Peyer's patch (tissue), 4 donors: ENCODE measurements around the gene SOX13. TPM values are rescaled to one million over a fixed set of nuclear protein-coding genes. Genes with fewer than 3 reads are reported as not detected.

Source experiments
- DNase-seq, 3 donors: peaks; one replicate each; pipeline ENCODE4 v3.0.0-alpha.2; 2017 to 2019
- H3K27ac ChIP-seq, 4 donors: fragments of 200-600 bp; sonication (generic); one replicate each; pipeline ENCODE4 v1.5.1; 2016 to 2019
- H3K27me3 ChIP-seq, 2 donors: fragments of 200-600 bp; sonication (generic); one replicate each; pipeline ENCODE4 v1.5.1; 2019
- H3K36me3 ChIP-seq, 3 donors: fragments of 200-600 bp; sonication (generic); one replicate each; pipeline ENCODE4 v1.5.1; 2016 to 2019
- H3K4me1 ChIP-seq, 4 donors: fragments of 200-600 bp; sonication (generic); one replicate each; pipeline ENCODE4 v1.5.1; 2016 to 2019
- H3K4me3 ChIP-seq, 4 donors: fragments of 200-600 bp; sonication (generic); 1 replicate in 3 of 4; 2 replicates in 1 of 4; pipeline ENCODE4 v1.5.1; 2016 to 2019; ENCODE audit warnings: mild to moderate bottlenecking in 1 of 4
- H3K9me3 ChIP-seq, 4 donors: fragments of 200-600 bp; sonication (generic); one replicate each; pipeline ENCODE4 v1.5.1; 2016 to 2019; ENCODE audit warnings: mild to moderate bottlenecking in 1 of 4
- CTCF ChIP-seq, 6 experiments: fragments of 450-650 bp in 4 of 6; fragments of 200-600 bp in 2 of 6; sonication (generic) in 1 of 6; IDR thresholded peaks; one replicate each; pipeline ENCODE4 v1.5.1; 2017 to 2019; ENCODE audit warnings: antibody characterized with exemption in 6 of 6, mild to moderate bottlenecking in 3 of 6, moderate library complexity in 1 of 6
- POLR2A ChIP-seq, 2 donors: fragments of 450-650 bp; IDR thresholded peaks; one replicate each; pipeline ENCODE4 v1.5.1; 2017; ENCODE audit warnings: antibody characterized with exemption in 2 of 2, mild to moderate bottlenecking in 2 of 2, moderate library complexity in 2 of 2
- total RNA-seq, 4 donors: library from RNA; depleted of rRNA; stranded (reverse); fragments of >200 nt; gene quantifications; one replicate each; pipeline ENCODE4 v1.1.0, GENCODE V29; 2016

Gene SOX13
- total RNA-seq, 4 donors from 2014 or later: 42.1 to 80.3 (median 59.0) TPM

GRCh38 chr1:204092632-204093420 is 19.9 kb downstream of the SOX13 start:
- H3K4me1 ChIP-seq: peaks cover 0 to 74% (median 0%) of the 10 kb centered on the region in 4 donors
- H3K27ac ChIP-seq: peak overlapping the region in 3 of 4 donors; percentile 66 to 93 (median 83)
- DNase-seq: peak in 2 of 3 donors; percentile 57 to 64
- H3K36me3 ChIP-seq: no peaks in the 10 kb centered on the region
- H3K9me3 ChIP-seq: no peaks in the 10 kb centered on the region
- H3K4me3 ChIP-seq: peak overlapping the region in 1 of 4 donors; percentile 22
- H3K27me3 ChIP-seq: no peaks in the 10 kb centered on the region
- TF ChIP-seq CTCF (IDR thresholded peaks at IDR 0.05): no peak
- TF ChIP-seq POLR2A (IDR thresholded peaks at IDR 0.05): peak in 1 of 2 donors; percentile 53

- Histone ChIP-seq H3K4me1 (peaks cover 0 to 68% (median 0%) of the 10 kb centered on the region in 4 donors), H3K36me3 (no peaks in the 10 kb centered on the region), H3K27ac (peak overlapping the region in 3 of 4 donors; percentile 66 to 93 (median 83)), H3K9me3 (no peaks in the 10 kb centered on the region), H3K27me3 (no peaks in the 10 kb centered on the region), H3K4me3 (peak overlapping the region in 1 of 4 donors; percentile 22)
- DNase-seq: peak in 2 of 3 donors; percentile 85 to 86
- no peak for TF ChIP-seq POLR2A (IDR thresholded peaks at IDR 0.05)
Observed at GRCh38 chr1:204093421-204093717, 20.5 kb downstream of the SOX13 start.

- H3K9me3 ChIP-seq: no peaks in the 10 kb centered on the region
- peaks cover 0 to 64% (median 0%) of the 10 kb centered on the region in 4 donors for H3K4me1 ChIP-seq
- no peaks in the 10 kb centered on the region for H3K27me3 ChIP-seq
- TF ChIP-seq CTCF (IDR thresholded peaks at IDR 0.05) (no peak), POLR2A (IDR thresholded peaks at IDR 0.05) (no peak)
- no peak for DNase-seq
- peak overlapping the region in 1 of 4 donors; percentile 22 for H3K4me3 ChIP-seq
- peak overlapping the region in 3 of 4 donors; percentile 66 to 93 (median 83) for H3K27ac ChIP-seq
- no peaks in the 10 kb centered on the region for H3K36me3 ChIP-seq
Observed at GRCh38 chr1:204093781-204094180, 20.9 kb downstream of the SOX13 start.

- peak in 1 of 3 donors; percentile 33 for DNase-seq
- Histone ChIP-seq H3K27ac (peak overlapping the region in 2 of 4 donors; percentile 0 to 93), H3K4me3 (no peak overlapping the region), H3K36me3 (no peaks in the 10 kb centered on the region), H3K4me1 (peaks cover 0 to 61% (median 0%) of the 10 kb centered on the region in 4 donors), H3K9me3 (no peaks in the 10 kb centered on the region), H3K27me3 (no peaks in the 10 kb centered on the region)
- TF ChIP-seq CTCF (IDR thresholded peaks at IDR 0.05) (no peak), POLR2A (IDR thresholded peaks at IDR 0.05) (no peak)
Observed at GRCh38 chr1:204094313-204094729, 21.4 kb downstream of the SOX13 start.

GRCh38 chr1:204094856-204095634 is 22.1 kb downstream of the SOX13 start:
- Histone ChIP-seq H3K4me1 (peaks cover 0 to 57% (median 0%) of the 10 kb centered on the region in 4 donors), H3K27ac (peak overlapping the region in 2 of 4 donors; percentile 0 to 93)
- peak in 1 of 3 donors; percentile 39 for DNase-seq

More at GRCh38 chr1:204094856-204095634, 22.1 kb downstream of the SOX13 start:
- H3K27me3 ChIP-seq: no peaks in the 10 kb centered on the region
- H3K9me3 ChIP-seq: no peaks in the 10 kb centered on the region
- no peak for TF ChIP-seq POLR2A (IDR thresholded peaks at IDR 0.05)
- TF ChIP-seq CTCF (IDR thresholded peaks at IDR 0.05): no peak
- H3K36me3 ChIP-seq: no peaks in the 10 kb centered on the region
- H3K4me3 ChIP-seq: no peak overlapping the region
